Measurements from ENCODE around the gene GSK3A. TPM values are rescaled to one million over a fixed set of nuclear protein-coding genes. Genes with fewer than 3 reads are reported as not detected.

GSK3A gene
- total and polyA plus RNA-seq, 2 experiments from 2014 or later = 17.7 to 40.7 TPM

GRCh38 chr19:42203700-42204099 is 38.7 kb downstream of the GSK3A start:
- H3K36me3 Mint-ChIP-seq (ENCODE audit: low read depth) = peaks cover 81% of the 10 kb centered on the region
- Histone ChIP-seq H3K27ac (ENCODE audit: low read depth) (no peak overlapping the region), H4K20me1 (replicated peaks; ENCODE audit: insufficient read depth) (peaks cover 34% of the 10 kb centered on the region), H3K36me3 (ENCODE audit: insufficient read depth) (peaks cover 15% of the 10 kb centered on the region), H3K79me2 (replicated peaks; ENCODE audit: insufficient read depth) (peaks cover 33% of the 10 kb centered on the region), H3K4me3 (no peak overlapping the region), H3K9me2 (ENCODE audit: insufficient read depth) (no peaks in the 10 kb centered on the region), H3K4me2 (no peak overlapping the region), H3F3A (replicated peaks; ENCODE audit: low read depth) (peaks cover 5% of the 10 kb centered on the region; the same call in 1 of the 2 replicates), H2AFZ (no peak overlapping the region), H3K27me3 (ENCODE audit: insufficient read depth) (no peaks in the 10 kb centered on the region), H3K4me1 (ENCODE audit: insufficient read depth) (peaks cover 18% of the 10 kb centered on the region)
- ATAC-seq (no peak), DNase-seq (ENCODE audit: low spot score) (no peak)
- no peak for TF ChIP-seq STAT1 (IDR thresholded peaks at IDR 0.05; ENCODE audit: unreplicated experiment)
- TF ChIP-seq EZH2 (IDR thresholded peaks at IDR 0.05; ENCODE audit: low read depth, unreplicated experiment) = no peak
- no peak for TF ChIP-seq JUNB (IDR thresholded peaks at IDR 0.05; ENCODE audit: unreplicated experiment)
- TF ChIP-seq EZH2phosphoT487 (IDR thresholded peaks at IDR 0.05; ENCODE audit: unreplicated experiment) = no peak
- TF ChIP-seq ZNF114 (CRISPR knock-in tag; IDR thresholded peaks at IDR 0.05) = no peak
- no peak for TF ChIP-seq CREB1 (CRISPR knock-in tag; IDR thresholded peaks at IDR 0.05; ENCODE audit: low read depth)
- no peak for TF ChIP-seq POLR2AphosphoS5 (IDR thresholded peaks at IDR 0.05; ENCODE audit: low read depth)
- no peak for TF ChIP-seq NANOG (IDR thresholded peaks at IDR 0.05; ENCODE audit: borderline replicate concordance)
- TF ChIP-seq ZNF331 (CRISPR knock-in tag; IDR thresholded peaks at IDR 0.05; ENCODE audit: low read depth) = no peak
- TF ChIP-seq ZNF462 (CRISPR knock-in tag; IDR thresholded peaks at IDR 0.05) = no peak
- no peak for TF ChIP-seq REST (IDR thresholded peaks at IDR 0.05; ENCODE audit: unreplicated experiment)
- no peak for TF ChIP-seq ETS1 (IDR thresholded peaks at IDR 0.05)
- no peak for TF ChIP-seq CTCF (conservative IDR thresholded peaks at IDR 0.05; ENCODE audit: low read depth in 2 of 2)
- H3K9me3 Mint-ChIP-seq = no peaks in the 10 kb centered on the region; the same call in 2 of the 3 replicates
- peak overlapping the region; percentile 61; the same call in 1 of the 2 replicates for H3K27ac Mint-ChIP-seq
- H3K4me1 Mint-ChIP-seq = peaks cover 52% of the 10 kb centered on the region
- peaks cover 4% of the 10 kb centered on the region for H3K27me3 Mint-ChIP-seq (ENCODE audit: insufficient read depth, low read depth, poor library complexity)
- H3K4me3 Mint-ChIP-seq = no peak overlapping the region
